EH (cell line): ENCODE results near the gene CHCHD3.
A peak's percentile ranks its signal among the peaks of the same experiment; 100 is the strongest.
"Not testable (repeated sequence)": the region's sequence is repeated elsewhere in the genome, so short reads cannot be mapped to it uniquely, and the experiment has no call there.

Experiments used
- DNase-seq: peaks from one replicate; pipeline ENCODE4 v3.0.0-alpha.2; 2015; ENCODE audit warnings: low read depth

Gene CHCHD3

GRCh38 chr7:133044722-133045473 is 37.0 kb downstream of the CHCHD3 start:
- no peak for DNase-seq

DNA sequence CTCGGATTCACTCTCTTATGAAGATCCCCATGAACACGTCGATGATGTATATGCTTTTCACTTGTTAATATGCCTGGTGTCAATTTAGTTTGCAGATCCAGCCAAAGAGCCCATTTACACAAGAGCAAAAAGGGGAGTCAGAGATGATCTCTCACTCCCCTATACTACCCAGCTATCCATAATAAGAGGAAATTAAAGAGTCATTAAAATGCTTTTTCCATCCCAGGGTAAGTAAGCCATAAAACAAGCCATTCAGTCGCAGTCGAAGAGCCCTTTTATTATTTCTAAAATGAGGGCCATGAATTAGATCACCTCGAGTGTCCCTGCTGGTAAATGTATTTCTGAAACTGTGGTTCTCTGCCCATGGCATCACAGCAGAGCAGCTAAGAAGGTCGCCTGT is 41.2 kb downstream of the CHCHD3 start:
- no peak for DNase-seq

DNA sequence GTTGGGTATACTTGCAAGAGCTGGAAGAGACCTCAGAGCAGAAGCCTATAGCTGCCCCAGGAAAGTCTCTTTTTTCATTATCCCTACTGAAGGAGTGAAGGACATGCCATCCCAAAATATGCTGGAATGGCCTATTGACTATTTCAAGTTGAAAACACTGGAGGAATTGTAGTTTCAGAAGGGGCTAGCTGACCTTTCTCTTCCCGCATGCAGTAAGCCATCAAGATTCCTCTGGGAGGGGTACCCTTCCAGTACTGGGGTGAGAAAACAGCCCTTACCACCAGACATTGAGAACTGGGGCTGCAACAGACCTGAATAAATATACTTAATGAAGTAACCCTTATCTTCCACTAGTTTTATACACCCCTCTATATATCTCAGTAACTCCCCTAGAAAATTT is 41.7 kb downstream of the CHCHD3 start:
- no peak for DNase-seq

DNA sequence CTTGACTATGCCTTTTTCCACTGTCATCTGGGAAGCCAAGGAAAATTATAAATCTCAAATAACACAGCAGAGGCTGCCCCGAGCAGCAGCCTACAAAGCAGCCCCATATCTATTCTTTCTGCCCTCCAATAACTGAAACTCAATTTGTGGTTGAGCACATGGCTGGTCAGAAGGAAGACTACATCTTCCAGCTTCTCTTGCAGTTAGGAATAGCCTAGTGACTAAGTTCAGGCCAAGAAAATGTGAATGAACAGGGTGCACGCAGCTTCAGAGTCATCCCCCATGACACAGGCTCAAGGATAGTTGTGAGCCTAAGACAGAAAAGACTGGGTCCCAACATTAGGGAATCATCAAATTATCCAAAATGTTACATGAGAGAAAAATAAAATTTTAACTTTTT is 42.3 kb downstream of the CHCHD3 start:
- DNase-seq, result no peak

- no peak for DNase-seq
These were observed 45.6 kb downstream of the CHCHD3 start for GRCh38 chr7:133036289-133036688.

GRCh38 chr7:133035240-133035639 is 46.6 kb downstream of the CHCHD3 start:
- not testable (repeated sequence) for DNase-seq

DNA sequence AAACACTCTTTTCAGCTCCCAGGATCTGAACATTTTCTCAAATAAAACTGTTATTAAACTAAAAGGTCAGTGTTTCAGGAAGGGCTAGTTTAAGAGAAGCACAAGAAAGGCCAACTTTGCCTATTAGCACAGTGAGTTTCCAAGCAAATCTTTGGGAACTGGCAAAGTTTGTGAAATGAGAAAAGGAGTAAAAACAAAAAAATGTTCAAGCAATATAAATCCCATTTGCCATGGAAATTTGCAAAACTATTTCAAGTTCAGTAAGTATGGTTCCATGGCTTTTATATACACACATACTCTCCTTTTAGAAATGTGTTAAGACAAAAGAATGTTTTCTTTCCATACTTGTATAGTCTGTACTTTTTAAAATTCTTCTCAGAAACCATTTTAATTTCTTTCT is 51.5 kb downstream of the CHCHD3 start:
- no peak for DNase-seq

GRCh38 chr7:133029463-133029862 is 52.4 kb downstream of the CHCHD3 start:
- no peak for DNase-seq

DNA sequence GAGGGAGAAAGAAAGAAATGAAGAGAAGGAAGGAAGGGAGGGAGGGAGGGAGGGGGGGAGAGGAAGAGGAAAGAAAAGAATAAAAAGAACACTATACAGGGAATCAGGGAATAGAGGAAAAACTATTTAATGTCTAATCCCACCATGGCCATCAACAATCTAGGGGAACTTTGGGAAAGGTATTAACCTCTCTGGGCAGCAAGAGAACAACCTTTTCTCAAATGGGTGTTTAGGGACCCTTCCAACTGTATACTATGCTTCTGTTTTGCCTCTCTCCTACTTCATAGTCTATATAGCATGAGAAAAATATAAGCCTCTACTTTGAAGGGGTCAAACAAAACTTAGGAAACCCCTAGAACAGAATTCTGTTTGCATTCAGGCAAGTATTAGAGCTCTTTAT is 54.5 kb downstream of the CHCHD3 start:
- DNase-seq, result no peak

DNA sequence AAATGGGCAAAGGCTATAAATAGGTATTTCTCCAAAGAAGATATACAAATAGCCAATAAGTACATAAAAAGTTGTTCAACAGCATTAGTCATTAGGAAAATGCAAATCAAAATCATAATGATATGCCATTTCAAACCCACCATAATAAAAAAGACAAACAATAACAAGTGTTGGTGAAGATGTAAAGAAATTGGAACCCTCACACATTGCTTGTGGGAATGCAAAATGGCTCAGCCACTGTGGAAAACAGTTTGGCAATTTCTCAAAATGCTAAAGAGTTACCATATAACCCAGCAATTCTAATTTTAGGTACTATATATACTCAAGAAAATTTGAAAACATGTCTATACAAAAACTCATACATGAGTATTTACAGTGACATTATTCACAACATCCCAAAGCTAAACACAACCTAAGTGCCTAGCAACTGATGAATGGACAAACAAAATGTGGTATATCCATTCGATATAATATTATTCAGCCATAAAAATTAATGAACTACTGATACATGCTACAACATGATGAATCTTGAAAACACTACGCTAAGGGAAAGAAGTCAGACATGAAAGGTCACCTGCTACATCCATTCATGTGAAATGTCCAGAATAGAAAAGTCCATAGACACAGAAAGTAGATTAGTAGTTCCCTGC is 55.6 kb downstream of the CHCHD3 start:
- DNase-seq, result no peak

DNA sequence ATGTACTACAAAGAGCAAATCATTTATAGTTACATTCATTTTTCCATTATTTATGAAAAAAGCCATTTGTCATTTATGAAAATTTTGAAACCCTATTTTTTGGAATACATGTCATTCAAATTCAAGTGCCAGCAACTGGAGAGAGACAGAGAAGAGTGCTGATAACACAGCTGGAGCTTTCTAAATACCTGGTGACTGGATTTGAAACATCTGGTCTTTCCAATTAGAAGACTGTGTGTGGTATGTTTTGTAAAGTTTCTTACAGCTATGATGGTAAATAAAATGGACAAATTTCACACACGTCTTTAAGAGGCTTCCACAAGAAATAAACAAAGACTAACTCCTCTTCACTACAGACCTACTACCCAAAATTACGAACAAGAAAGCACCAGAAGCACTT is 56.8 kb downstream of the CHCHD3 start:
- no peak for DNase-seq

DNA sequence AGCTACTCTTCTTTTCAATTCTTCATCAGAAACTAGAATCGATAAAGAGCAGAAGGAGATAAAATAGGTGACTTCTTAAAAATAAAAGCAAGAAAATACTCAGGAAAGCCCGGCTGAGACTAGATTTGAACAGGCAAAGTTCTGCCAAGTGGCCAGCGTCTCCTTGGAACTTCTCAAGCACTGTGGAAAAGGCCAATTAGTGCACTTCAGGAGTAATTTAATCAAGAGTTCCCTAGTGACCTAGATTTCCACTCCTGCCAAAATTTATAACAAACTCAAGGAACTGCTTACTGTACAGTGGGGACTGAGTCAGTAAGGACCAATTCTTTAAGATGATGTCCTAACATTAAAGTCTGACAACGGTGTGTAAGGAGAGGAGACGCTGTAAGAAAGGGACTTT is 57.3 kb downstream of the CHCHD3 start:
- DNase-seq, result no peak

GRCh38 chr7:133023370-133024071 is 58.4 kb downstream of the CHCHD3 start:
- DNase-seq, result peak; percentile 31

DNA sequence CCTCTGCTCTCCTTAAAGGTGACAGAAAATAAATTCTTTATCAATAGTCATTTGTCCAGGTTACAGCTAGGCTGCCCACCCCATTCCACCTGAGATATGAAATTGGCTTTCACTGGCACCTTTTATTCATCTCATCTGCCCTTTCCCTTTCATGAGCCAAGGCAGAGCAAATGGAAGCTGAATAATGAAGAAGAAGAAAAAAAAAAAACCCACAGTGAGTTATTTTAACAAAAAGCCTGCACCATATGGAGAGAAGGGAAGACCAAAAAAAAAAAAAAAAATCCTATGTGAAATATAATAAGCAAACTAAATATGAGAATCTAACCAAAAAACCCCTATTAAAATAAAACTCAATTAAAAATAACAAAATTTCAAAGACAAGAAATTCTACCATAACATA is 59.2 kb downstream of the CHCHD3 start:
- DNase-seq, result no peak

DNA sequence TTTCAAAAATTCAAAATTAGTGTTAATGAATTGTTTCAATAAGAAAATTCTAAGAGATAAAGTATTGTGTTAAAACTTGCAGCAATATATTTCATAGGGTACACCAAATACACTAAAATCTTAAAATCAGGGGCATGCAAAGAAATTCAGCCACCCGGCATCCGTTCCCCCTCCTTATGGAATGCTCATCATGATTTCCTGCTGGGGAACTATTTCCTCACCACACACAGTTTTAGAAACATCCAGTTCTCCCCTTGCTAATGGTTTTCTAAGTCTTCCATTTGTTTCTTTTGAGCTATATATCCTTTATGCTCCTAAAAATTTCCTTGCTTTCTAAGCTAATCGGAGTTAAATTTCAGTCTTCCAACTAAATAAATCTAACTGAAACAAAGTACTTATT is 60.7 kb downstream of the CHCHD3 start:
- DNase-seq, result peak; percentile 11

DNA sequence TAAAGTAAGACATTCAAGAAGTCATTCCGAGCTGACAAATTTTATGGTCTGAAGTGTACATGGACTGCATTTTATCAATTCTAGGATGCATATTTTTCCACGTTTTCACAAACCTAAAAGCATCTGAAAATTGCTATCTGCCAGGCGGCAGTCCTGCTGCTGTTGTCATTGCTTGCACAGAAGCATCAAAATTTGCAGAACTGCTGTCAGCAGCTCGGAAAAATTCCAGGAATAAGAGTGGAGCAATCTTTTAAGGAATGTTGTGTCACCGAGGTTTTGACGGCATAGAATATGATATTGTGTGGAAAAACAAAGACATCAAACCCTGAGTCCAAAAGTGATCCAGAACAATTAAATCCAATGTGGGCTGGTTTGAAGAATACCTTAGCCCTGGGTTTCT is 61.4 kb downstream of the CHCHD3 start:
- no peak for DNase-seq

- no peak for DNase-seq
These were observed 62.3 kb downstream of the CHCHD3 start for GRCh38 chr7:133019590-133019989.

DNA sequence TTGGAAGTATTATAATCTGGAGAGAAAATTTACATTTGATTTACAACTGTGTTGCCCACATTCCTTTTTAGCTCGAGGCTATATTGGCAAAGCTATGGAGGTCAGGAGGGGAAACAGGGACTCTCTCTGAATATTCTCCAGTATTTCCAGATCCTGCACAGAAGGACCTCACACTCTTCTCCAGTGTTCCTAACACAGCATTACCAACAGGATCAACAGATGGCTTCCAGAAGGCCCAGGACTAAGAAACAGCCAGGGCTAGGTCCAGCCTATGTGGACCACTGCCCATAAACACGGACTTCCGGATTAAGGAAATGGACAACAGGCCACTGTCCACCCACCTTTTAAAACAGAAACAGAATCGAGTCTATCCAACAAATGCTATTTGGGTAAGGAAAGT is 65.3 kb downstream of the CHCHD3 start:
- DNase-seq, result peak; percentile 3

DNA sequence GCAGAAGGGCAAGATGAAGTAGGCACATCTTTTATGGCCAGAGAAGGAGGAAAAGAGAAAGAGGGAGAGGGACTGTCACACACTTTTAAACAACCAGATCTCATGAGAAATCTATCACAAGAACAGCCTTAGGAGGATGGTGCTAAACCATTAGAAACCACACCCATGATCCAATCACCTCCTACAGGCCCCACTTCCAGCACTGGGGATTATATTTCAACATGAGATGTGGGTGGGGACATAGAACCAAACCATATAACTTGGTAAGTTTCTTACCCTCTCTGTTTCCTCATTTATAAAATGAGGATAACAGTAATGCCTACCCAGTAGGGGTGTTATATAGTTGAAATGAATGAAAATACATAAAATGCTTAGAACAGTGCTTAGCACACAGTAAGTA is 66.0 kb downstream of the CHCHD3 start:
- no peak for DNase-seq

DNA sequence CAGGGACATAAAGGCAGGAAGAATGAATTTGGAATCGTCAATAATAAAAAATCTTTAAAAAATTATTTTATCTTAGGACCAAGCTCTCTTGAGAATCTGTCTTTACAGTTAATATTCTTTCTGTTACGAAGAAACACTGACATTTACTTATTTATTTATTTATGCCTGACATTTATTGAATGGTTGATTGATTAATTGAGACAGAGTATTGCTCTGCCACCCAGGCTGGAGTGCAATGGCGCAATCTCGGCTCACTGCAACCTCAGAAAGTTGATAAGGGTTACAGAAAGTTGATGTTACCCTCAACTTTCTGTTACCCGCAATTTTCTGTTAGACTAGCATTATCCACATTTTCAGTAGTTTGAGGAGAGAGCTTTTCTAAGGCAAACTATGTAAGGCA is 70.1 kb downstream of the CHCHD3 start:
- no peak for DNase-seq

GRCh38 chr7:133009426-133010252 is 72.3 kb downstream of the CHCHD3 start:
- peak; percentile 10 for DNase-seq

DNA sequence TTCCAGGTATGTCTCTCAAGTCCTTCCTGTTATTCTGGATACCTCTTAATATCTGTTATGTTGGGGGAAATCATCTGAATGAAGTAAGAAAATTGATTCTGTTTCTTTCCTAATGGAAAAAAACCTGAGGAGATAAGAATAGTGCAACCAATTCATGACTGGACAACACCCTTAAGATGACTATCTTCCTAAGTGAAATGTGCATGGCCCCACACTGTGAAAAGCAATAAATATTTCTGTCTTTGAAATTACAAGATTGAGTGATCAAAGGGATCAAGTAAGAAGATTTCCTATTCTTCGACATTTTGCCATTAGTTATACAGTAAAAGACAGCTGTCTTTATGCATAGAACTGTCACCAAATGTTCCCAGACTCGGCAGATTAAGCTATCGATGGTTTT is 73.9 kb downstream of the CHCHD3 start:
- DNase-seq, result no peak
